Cardiac muscle cell (in vitro differentiated cells and primary cell): ENCODE data around the gene RHOA. TPM values are rescaled to one million over a fixed set of nuclear protein-coding genes. Genes with fewer than 3 reads are reported as not detected.

ENCODE experiments used
- DNase-seq, 2 donors: peaks; one replicate each; pipeline versions ENCODE4 v3.0.0 to v3.0.0-alpha.2; 2010 to 2017; ENCODE audit warnings: low read depth in 1 of 2, low spot score in 1 of 2
- H3K27ac ChIP-seq: fragments of 200-600 bp; sonication (generic); 2 replicates; pipeline ENCODE4 v1.5.1; 2016
- H3K27me3 ChIP-seq: fragments of 200-600 bp; sonication (generic); 2 replicates; pipeline ENCODE4 v1.6.0; 2016; ENCODE audit warnings: control low read depth
- H3K36me3 ChIP-seq: fragments of 200-600 bp; sonication (generic); 2 replicates; pipeline ENCODE4 v1.5.1; 2016; ENCODE audit warnings: control low read depth
- H3K4me1 ChIP-seq: fragments of 200-600 bp; sonication (generic); 2 replicates; pipeline ENCODE4 v1.8.1; 2017; ENCODE audit warnings: low read depth, mild to moderate bottlenecking, mixed run types
- H3K4me3 ChIP-seq: fragments of 200-600 bp; sonication (generic); 2 replicates; pipeline ENCODE4 v1.5.1; 2016; ENCODE audit warnings: mild to moderate bottlenecking
- H3K9me3 ChIP-seq: fragments of 200-600 bp; sonication (generic); 2 replicates; pipeline ENCODE4 v1.5.1; 2017; ENCODE audit warnings: low read depth, mild to moderate bottlenecking, control low read depth
- CTCF ChIP-seq: IDR thresholded peaks from 2 replicates; pipeline ENCODE4 v1.5.1; 2012; ENCODE audit warnings: low read depth, mild to moderate bottlenecking, low read length
- polyA plus RNA-seq: library from polyadenylated mRNA; unstranded; fragments of >200 nt; fragmentation: Nextera tagmentation; extraction: Ambion mirVana; gene quantifications from 2 replicates; pipeline ENCODE4 v1.2.1, GENCODE V29; 2016
- total RNA-seq: library from RNA; depleted of rRNA; stranded (reverse); fragments of >200 nt; gene quantifications from 2 replicates; pipeline ENCODE4 v1.2.3, GENCODE V29; 2016

Gene RHOA
- total and polyA plus RNA-seq, 2 experiments from 2014 or later, result 359 to 522 TPM

DNA sequence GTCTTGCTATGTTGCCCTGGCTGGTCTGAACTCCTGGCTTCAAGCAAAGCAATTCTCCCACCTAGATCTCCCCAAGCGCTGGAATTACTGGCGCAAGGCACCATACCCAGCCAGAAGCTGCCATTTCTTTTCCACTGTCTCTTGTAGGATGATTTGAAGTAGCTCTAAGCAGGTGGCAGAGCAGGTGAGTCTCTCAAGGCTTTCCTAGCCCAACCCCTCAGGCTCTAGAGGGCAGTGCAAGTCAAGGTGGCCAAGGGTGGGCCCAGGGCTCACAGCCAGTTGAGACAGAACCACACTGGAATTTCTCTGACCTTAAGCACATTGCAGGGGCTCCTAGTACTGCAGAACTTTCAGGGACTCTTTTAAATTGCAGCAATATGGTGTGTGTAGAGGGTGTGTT, 42.7 kb upstream of the RHOA start:
- H3K4me1 ChIP-seq, result peaks cover 15% of the 10 kb centered on the region
- H3K9me3 ChIP-seq, result no peaks in the 10 kb centered on the region
- DNase-seq, result peak in 1 of 2 donors; percentile 79
- peak; percentile 23 for TF ChIP-seq CTCF
- no peaks in the 10 kb centered on the region for H3K36me3 ChIP-seq
- H3K4me3 ChIP-seq, result no peak overlapping the region
- no peaks in the 10 kb centered on the region for H3K27me3 ChIP-seq
- peak overlapping the region; percentile 85 for H3K27ac ChIP-seq

- no peak for DNase-seq
- Histone ChIP-seq H3K27ac (no peak overlapping the region), H3K27me3 (no peaks in the 10 kb centered on the region), H3K36me3 (no peaks in the 10 kb centered on the region), H3K4me1 (peaks cover 9% of the 10 kb centered on the region), H3K4me3 (no peak overlapping the region), H3K9me3 (no peaks in the 10 kb centered on the region)
- TF ChIP-seq CTCF, result no peak
These were observed 41.8 kb upstream of the RHOA start for GRCh38 chr3:49453621-49454020.

GRCh38 chr3:49445391-49445790, 33.6 kb upstream of the RHOA start:
- Histone ChIP-seq H3K27me3 (no peaks in the 10 kb centered on the region), H3K27ac (no peak overlapping the region), H3K36me3 (no peaks in the 10 kb centered on the region), H3K9me3 (no peaks in the 10 kb centered on the region), H3K4me1 (no peaks in the 10 kb centered on the region), H3K4me3 (no peak overlapping the region)
- DNase-seq, result no peak
- TF ChIP-seq CTCF, result no peak

- H3K27ac ChIP-seq, result no peak overlapping the region
- no peak overlapping the region for H3K4me3 ChIP-seq
- no peak for TF ChIP-seq CTCF
- no peaks in the 10 kb centered on the region for H3K4me1 ChIP-seq
- H3K9me3 ChIP-seq, result no peaks in the 10 kb centered on the region
- no peaks in the 10 kb centered on the region for H3K36me3 ChIP-seq
- DNase-seq, result no peak
- H3K27me3 ChIP-seq, result no peaks in the 10 kb centered on the region
These were observed 23.0 kb upstream of the RHOA start for GRCh38 chr3:49434731-49435130.

DNA sequence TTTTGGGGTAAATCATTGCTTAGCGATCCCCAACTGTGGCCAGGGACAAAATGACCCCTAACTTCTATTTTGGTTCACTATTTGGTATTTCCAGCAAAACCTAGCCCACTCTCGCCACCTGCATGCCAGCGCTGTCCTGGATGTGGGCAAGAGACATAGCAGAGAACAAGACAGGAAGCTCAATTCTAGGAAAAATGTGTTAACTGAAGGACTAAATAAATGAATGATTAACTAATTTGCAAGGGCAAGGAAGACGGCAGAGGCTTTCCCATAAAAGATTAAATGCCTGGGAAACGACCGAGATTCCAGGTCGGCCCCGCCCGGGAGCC, 16.9 kb upstream of the RHOA start:
- Histone ChIP-seq H3K4me1 (no peaks in the 10 kb centered on the region), H3K4me3 (peak overlapping the region; percentile 46), H3K27ac (no peak overlapping the region), H3K36me3 (no peaks in the 10 kb centered on the region), H3K27me3 (no peaks in the 10 kb centered on the region), H3K9me3 (no peaks in the 10 kb centered on the region)
- no peak for DNase-seq
- peak; percentile 8 for TF ChIP-seq CTCF

DNA sequence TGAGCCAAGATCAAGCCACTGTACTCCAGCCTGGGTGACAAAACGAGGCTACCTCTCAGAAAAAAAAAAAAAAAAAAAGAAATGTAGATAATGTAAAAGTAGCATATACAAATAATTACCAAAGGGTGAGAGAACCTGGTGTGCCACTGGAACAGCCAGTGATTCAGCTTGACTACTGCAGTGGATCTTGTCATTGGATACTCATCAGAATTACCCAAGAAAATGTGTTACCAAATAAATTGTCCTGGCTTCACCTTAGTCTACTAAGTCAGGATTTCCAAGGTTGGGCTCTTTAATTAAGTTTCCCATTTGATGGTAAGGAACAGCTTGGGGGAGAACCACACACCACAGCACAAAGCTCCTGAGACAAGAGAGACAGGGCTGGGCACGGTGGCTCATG, 15.8 kb upstream of the RHOA start:
- Histone ChIP-seq H3K27ac (no peak overlapping the region), H3K36me3 (no peaks in the 10 kb centered on the region), H3K9me3 (no peaks in the 10 kb centered on the region), H3K27me3 (no peaks in the 10 kb centered on the region), H3K4me1 (no peaks in the 10 kb centered on the region), H3K4me3 (no peak overlapping the region)
- DNase-seq, result no peak
- TF ChIP-seq CTCF, result no peak
